Fibroblast of lung (primary cell): ENCODE results near the gene LTC4S.

ENCODE experiments used
- CTCF ChIP-seq, 2 donors: IDR thresholded peaks in 1 of 2; conservative IDR thresholded peaks in 1 of 2; 1 replicate in 1 of 2; 2 replicates in 1 of 2; pipeline ENCODE4 v1.5.1; 2011 to 2012; ENCODE audit warnings: low read length in 2 of 2, control low read depth in 1 of 2, inconsistent platforms in 1 of 2, low read depth in 1 of 2, mild to moderate bottlenecking in 1 of 2
- EZH2 ChIP-seq: IDR thresholded peaks from 2 replicates; pipeline ENCODE4 v1.5.1; 2012; ENCODE audit warnings: low read length, control low read depth, mild to moderate bottlenecking; ENCODE audit errors: missing control alignments

GRCh38 chr5:179801304-179802206, 7.8 kb downstream of the LTC4S start:
- TF ChIP-seq CTCF (conservative IDR thresholded peaks at IDR 0.05 in 1 of 2, IDR thresholded peaks at IDR 0.05 in 1 of 2; ENCODE audit: low read depth in 1 of 2, low read length in 2 of 2) (peak; percentile 48 to 66), EZH2 (no peak)
